ENCODE data around the gene SERPINB6.
"Not testable (repeated sequence)": the region's sequence is repeated elsewhere in the genome, so short reads cannot be mapped to it uniquely, and the experiment has no call there.

SERPINB6 gene

GRCh38 chr6:2971420-2972218 is at the start of gene SERPINB6:
Gene SERPINB6, minus strand, starts transcription at chr6:2971567. Its CDS starts 12,235 bp downstream, at chr6:2959332.
- no peak for DNase-seq

GRCh38 chr6:3019749-3020320 is 48.5 kb upstream of the SERPINB6 start:
- no peak for DNase-seq

- DNase-seq, result no peak
Observed at GRCh38 chr6:3019065-3019464, 47.7 kb upstream of the SERPINB6 start.

GRCh38 chr6:3017304-3017703 is 45.9 kb upstream of the SERPINB6 start:
- no peak for DNase-seq

GRCh38 chr6:3016473-3017280 is 45.3 kb upstream of the SERPINB6 start:
- DNase-seq, result no peak

- DNase-seq, result no peak
Observed at GRCh38 chr6:3015144-3015543, 43.8 kb upstream of the SERPINB6 start.

GRCh38 chr6:3014675-3015066 is 43.3 kb upstream of the SERPINB6 start:
- DNase-seq, result no peak

- DNase-seq, result no peak
Observed at GRCh38 chr6:3013901-3014674, 42.7 kb upstream of the SERPINB6 start.

- DNase-seq, result no peak
Observed at GRCh38 chr6:3013486-3013885, 42.1 kb upstream of the SERPINB6 start.

- peak; percentile 36 for DNase-seq
Observed at GRCh38 chr6:3011592-3011991, 40.2 kb upstream of the SERPINB6 start.

GRCh38 chr6:3011158-3011557 is 39.8 kb upstream of the SERPINB6 start:
- DNase-seq, result no peak

GRCh38 chr6:3009930-3010329 is 38.6 kb upstream of the SERPINB6 start:
- DNase-seq, result no peak

GRCh38 chr6:3008712-3009265 is 37.4 kb upstream of the SERPINB6 start:
- DNase-seq, result not testable (repeated sequence)

GRCh38 chr6:3007571-3007970 is 36.2 kb upstream of the SERPINB6 start:
- DNase-seq, result no peak

GRCh38 chr6:3006476-3006875 is 35.1 kb upstream of the SERPINB6 start:
- no peak for DNase-seq

- no peak for DNase-seq
Observed at GRCh38 chr6:3005874-3006273, 34.5 kb upstream of the SERPINB6 start.

GRCh38 chr6:3005077-3005476 is 33.7 kb upstream of the SERPINB6 start:
- no peak for DNase-seq

GRCh38 chr6:3003226-3003625 is 31.9 kb upstream of the SERPINB6 start:
- not testable (repeated sequence) for DNase-seq

- peak; percentile 96 for DNase-seq
Observed at GRCh38 chr6:3001773-3002293, 30.5 kb upstream of the SERPINB6 start.

GRCh38 chr6:3001146-3001772 is 29.9 kb upstream of the SERPINB6 start:
- DNase-seq, result no peak

- DNase-seq, result peak; percentile 95
Observed at GRCh38 chr6:2999618-3000557, 28.5 kb upstream of the SERPINB6 start, which contains the start of gene NQO2. Gene NQO2, plus strand, starts transcription at chr6:2999894. Its CDS starts 6,659 bp downstream, at chr6:3006553.
